Choroid plexus epithelial cell (primary cell): ENCODE measurements around the gene GFOD2.

Experiments used
- DNase-seq: peaks from one replicate; pipeline ENCODE4 v3.0.0-alpha.2; 2010; ENCODE audit warnings: low read depth
- H3K4me3 ChIP-seq: 2 replicates; pipeline ENCODE4 v1.5.1; 2011; ENCODE audit warnings: low read depth, mild to moderate bottlenecking, control low read depth, low read length, moderate library complexity
- TF ChIP-seq, protein P1 (sequence below): conservative IDR thresholded peaks from 2 replicates; pipeline ENCODE4 v1.5.1; 2011; ENCODE audit warnings: low read depth, mild to moderate bottlenecking, control low read depth, inconsistent platforms, low read length, moderate library complexity

Gene GFOD2

DNA sequence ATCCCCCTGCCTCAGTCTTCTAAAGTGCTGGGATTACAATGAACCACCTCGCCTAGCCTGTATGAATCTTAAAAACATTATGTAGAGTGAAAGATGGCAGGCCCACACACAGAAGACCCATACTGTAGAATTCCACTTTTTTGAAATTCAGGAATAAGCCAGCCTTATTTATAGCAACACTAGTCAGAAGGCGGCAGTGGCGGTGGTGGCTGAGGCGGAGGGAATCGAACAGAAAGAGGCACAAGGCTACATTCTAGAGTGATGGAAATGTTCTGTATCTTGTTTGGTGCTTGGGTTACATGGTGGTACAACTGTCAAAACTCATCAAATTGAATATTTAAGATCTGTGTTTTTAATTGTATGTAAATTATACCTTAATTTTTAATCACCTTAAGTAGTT is 11.3 kb downstream of the GFOD2 start:
- TF ChIP-seq, protein P1, sequence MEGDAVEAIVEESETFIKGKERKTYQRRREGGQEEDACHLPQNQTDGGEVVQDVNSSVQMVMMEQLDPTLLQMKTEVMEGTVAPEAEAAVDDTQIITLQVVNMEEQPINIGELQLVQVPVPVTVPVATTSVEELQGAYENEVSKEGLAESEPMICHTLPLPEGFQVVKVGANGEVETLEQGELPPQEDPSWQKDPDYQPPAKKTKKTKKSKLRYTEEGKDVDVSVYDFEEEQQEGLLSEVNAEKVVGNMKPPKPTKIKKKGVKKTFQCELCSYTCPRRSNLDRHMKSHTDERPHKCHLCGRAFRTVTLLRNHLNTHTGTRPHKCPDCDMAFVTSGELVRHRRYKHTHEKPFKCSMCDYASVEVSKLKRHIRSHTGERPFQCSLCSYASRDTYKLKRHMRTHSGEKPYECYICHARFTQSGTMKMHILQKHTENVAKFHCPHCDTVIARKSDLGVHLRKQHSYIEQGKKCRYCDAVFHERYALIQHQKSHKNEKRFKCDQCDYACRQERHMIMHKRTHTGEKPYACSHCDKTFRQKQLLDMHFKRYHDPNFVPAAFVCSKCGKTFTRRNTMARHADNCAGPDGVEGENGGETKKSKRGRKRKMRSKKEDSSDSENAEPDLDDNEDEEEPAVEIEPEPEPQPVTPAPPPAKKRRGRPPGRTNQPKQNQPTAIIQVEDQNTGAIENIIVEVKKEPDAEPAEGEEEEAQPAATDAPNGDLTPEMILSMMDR: no peak
- DNase-seq: no peak
- no peak overlapping the region for H3K4me3 ChIP-seq

DNA sequence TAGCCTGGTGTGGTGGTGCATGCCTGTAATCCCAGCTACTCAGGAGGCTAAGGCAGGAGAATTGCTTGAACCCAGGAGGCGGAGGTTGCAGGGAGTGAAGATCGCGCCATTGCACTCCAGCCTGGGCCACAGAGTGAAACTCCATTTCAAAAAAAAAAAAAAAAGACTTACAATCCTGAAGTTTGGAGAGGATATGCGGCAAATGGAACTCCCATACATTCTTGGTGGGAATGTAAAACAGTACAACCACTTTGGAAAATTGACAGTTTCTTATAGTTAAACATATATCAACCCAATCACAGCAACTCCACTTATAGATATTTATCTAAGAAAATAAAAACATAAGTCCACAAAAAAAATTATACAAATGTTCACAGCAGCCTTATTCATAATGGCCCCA is 11.9 kb downstream of the GFOD2 start:
- no peak for DNase-seq
- no peak overlapping the region for H3K4me3 ChIP-seq
- TF ChIP-seq, protein P1: no peak

DNA sequence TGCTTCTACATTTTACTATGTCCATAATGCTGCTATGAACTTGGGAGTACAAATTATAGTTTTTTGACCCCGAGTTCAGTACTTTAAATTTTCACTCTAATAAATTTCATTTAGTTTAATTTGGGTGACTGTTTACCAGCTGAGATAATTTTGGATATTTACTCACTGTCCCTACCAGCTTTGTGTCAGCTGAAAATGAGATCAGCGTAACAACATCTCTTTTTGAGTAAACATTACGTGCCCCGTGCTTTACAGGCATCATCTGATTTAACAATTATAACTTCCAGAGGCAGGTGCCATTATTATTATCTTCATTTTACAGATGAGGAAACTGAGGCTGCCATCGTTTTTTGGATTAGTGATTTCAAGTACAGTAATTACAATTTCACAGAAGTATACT is 15.0 kb downstream of the GFOD2 start:
- no peak overlapping the region for H3K4me3 ChIP-seq
- TF ChIP-seq, protein P1: no peak
- DNase-seq: no peak

DNA sequence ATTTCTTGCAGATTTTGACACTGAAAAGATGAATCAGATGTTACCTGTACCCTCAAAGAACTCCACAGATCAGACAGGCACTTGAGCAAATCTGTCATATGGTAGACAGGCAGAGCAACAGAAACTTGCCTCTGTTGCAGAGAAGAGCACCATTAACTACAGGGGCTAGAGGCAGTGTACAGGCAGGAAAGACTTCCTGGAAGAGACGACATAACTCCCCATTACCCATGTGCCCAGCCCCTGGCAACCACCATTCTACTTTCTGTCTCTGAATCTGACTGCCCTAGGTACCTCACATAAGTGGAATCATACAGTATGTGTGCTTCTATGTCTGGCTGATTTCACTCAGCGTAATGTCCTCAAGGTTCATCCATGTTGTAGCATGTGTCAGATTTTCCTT is 15.5 kb downstream of the GFOD2 start:
- TF ChIP-seq, protein P1: no peak
- no peak for DNase-seq
- no peak overlapping the region for H3K4me3 ChIP-seq

DNA sequence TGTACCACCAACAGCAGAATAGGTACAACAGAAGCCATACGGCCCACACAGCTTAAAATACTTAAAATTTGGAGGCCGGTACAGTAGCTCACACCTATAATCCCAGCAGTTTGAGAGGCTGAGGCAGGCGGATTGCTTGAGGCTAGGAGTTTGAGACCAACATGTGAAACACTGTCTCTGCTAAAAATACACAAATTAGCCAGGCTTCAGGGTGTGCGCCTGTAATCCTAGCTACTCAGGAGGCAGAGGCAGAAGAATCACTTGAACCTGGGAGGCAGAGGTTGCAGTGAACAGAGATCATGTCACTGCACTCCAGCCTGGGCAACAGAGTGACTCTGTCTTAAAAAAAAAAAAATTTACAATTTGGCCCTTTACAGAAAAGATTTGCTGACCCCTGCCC is 17.0 kb downstream of the GFOD2 start:
- no peak overlapping the region for H3K4me3 ChIP-seq
- TF ChIP-seq, protein P1: no peak
- DNase-seq: no peak

DNA sequence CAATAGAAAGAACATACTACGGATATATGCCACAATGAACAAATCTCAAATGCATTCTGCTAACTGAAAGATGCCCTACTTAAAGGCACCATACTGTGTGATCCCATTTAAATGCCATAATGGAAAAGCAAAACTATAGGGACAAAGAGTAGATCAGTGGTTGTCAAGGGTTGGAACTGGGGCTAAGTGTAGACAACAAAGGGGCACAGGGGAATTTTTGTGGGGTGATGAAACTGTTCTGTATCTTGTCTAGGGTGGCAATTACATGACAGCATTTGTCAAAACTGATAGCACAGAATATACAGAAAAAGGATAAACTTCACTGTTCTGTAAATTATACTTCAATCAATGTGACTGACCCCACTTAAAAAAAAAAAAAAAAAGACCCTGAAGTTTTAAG is 17.7 kb downstream of the GFOD2 start:
- TF ChIP-seq, protein P1: no peak
- DNase-seq: no peak
- H3K4me3 ChIP-seq: no peak overlapping the region

DNA sequence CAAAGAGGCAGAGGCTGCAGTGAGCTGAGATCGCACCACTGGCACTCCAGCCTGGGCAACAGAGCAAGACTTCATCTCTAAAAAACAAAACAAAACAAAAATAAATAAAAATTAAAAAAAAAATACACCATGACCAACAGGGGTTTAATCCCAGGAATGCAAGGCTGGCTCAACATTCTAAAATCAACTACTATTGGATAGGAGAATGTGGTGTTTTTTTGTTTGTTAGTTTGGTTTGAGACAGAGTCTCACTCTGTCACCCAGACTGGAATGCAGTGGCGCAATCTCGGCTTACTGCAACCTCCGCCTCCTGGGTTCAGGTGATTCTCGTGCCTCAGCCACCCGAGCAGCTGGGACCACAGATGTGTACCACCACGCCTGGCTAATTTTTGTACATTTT is 19.9 kb downstream of the GFOD2 start:
- DNase-seq: no peak
- TF ChIP-seq, protein P1: no peak
- no peak overlapping the region for H3K4me3 ChIP-seq
